Fibroblast of skin of left quadriceps (primary cell): ENCODE results near the gene NLRC3.
"Not testable (repeated sequence)": the region's sequence is repeated elsewhere in the genome, so short reads cannot be mapped to it uniquely, and the experiment has no call there.

Experiments used
- DNase-seq, 2 experiments: peaks; one replicate each; pipeline ENCODE4 v3.0.0-alpha.2; 2013; ENCODE audit warnings: low read depth in 2 of 2

NLRC3 gene

GRCh38 chr16:3577302-3577752 is at the start of gene NLRC3:
NLRC3 (minus strand) TSS chr16:3577403; CDS start chr16:3565036, 12,367 bp downstream.
- no peak for DNase-seq

DNA sequence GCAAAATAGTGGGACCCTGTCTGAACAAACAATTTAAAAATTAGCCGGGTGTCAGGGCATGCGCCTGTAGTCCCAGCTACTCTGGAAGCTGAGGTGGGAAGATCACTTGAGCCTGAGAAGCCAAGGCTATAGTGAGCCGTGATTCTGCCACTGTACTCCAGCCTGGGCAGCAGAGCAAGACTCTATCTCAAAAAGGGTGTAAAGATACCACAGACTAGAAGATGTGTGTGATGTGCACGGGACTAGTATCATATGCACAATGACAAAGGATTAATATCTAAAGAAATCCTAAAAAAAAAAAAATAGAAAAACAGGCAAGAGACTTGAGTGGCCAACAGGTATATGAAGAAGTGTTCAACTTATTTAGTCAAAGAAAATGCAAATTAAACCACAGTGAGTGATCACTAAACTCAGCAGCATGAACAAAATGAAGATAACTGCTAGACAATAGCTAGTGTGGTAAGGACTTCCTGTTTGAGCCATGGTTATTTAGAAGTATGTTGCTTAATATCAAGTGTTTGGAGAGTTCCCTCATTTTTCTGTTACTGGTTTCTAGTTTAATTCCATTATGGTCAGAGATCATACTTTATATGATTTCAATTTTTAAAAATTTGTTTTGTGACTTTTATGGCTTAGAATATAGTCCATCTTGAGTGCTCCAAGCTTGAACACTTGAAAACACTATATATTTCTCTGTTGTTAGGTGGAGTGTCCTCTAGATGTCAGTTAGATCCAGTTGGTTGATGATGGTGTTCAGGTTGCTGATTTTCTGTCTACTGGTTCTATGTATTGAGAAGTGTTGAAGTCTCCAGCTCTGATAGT is 48.9 kb upstream of the NLRC3 start:
- no peak for DNase-seq

DNA sequence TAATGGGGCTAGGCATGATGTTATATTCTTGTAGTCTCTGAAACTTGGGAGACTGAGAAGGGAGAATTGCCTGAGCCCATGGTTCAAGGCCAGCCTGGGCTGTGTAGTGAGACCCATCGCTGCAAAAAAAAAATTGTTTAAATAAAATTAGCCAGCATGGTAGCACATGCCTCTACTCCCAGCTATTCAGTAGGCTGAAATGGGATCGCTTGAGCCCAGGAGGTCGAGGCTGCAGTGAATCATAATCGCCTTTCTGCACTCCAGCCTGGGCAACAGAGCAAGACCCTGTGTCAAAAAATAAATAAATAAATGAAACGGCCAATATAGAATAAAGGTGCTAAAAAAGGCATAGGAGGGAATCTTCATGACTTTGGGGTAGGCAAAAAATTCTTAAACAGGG is 48.1 kb upstream of the NLRC3 start:
- DNase-seq: no peak

- no peak for DNase-seq
Observed at GRCh38 chr16:3623642-3624041, 46.4 kb upstream of the NLRC3 start.

DNA sequence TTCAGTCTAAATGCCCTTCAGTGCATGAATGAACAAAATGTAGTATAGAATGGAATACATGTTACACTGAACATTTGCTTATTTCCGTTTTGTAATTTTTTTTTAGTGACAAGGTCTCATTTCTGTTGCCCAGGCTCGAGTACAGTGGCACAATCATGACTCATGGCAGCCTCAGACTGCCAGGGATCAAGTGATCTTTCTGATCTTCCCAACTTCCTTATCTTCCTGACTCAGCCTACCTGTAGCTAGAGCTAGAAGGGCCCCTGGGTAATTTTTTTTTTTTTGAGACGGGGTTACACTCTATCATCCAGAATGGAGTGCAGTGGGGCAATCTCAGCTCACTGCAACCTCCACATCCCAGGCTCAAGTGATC is 41.6 kb upstream of the NLRC3 start:
- no peak for DNase-seq

DNA sequence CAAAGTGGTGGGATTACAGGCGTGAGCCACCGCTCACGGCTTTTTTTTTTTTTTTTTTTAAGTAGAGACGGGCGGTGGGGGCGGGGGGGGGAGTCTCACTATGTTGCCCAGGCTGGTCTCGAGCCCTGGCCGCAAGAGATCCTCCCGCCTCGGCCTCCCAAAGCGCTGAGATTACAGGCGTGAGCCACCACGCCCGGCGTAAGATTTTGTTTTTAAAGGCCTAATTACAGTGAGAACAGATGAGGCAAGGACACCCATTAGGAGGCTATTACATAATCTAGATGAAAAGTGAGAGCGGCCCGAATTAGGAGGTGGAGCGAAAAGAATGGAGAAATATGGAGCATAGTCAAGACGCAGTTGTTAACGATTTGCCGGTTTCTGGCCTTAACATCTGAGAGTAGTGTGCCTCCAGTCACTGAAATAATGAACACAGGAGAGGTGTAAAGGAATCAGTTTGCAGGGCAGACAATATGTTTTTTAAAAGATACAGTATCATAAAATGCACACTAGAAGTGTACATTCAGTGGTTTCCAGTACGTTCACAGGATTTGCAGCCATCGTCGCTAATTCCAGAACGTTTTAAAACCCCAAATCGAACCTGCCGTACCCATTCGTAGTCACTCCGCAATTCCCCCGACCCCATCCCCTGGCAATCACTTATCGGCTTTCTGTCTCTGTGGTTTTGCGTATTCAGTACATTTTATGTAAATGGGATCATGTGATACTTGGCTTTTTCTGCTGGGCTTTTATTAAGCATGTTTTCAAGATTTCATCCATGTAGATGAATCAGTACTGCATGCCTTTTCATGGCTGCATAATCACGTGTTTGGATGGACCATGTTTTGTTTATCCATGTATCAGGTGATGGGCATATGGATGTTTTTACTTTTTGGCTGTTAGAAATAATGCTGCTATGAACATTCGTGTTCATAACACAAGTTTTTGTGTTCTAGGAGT is 35.6 kb upstream of the NLRC3 start:
- no peak for DNase-seq

- DNase-seq: peak; percentile 79 to 83
Observed at GRCh38 chr16:3611146-3611975, 34.2 kb upstream of the NLRC3 start, which contains the start of gene SLX4. SLX4 (minus strand) TSS chr16:3611606; CDS start chr16:3608964, 2,642 bp downstream.

DNA sequence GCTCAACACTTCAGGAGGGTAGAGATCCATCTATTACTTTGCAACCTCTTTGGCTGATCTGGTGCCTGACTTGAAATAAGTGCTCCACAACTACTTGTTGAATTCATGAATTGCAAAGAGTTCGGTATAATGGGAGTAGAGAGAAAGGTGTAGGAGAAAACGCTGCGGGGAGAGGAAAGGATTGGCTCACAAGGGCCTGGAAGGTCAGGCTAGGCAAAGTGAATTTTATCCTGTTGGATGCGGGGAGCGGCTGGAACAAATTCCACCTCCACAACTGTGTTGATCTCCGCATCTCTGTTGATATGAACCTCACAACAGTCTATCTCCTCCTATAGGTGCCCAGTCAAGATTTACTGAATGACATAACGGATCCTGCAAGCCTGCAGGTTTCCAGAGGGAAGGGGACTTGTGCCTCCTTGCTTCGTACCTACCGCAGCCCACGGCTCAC is 33.5 kb upstream of the NLRC3 start:
- DNase-seq: no peak

- DNase-seq: no peak
Observed at GRCh38 chr16:3609895-3610697, 32.9 kb upstream of the NLRC3 start.

GRCh38 chr16:3608976-3609375 is 31.8 kb upstream of the NLRC3 start:
- DNase-seq: not testable (repeated sequence)

GRCh38 chr16:3608069-3608468 is 30.9 kb upstream of the NLRC3 start:
- no peak for DNase-seq

DNA sequence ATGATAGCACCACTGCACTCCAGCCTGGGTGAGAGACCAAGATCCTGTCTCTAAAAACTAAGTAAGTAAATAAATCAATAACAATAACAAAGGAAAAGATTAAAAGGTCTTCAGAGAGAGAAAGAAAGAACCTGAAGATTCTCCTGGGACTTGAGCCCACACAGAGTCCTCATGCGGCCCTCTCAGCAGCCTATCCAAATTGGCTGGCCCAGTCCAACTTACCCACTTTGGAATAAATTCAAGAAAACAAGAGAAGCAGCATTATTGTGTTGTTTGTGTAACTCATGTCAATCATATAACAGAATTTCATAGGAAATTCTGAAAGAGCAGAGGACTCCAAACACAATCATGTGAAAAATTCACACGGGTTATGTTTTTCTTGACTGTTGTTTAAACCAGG is 30.4 kb upstream of the NLRC3 start:
- DNase-seq: no peak

DNA sequence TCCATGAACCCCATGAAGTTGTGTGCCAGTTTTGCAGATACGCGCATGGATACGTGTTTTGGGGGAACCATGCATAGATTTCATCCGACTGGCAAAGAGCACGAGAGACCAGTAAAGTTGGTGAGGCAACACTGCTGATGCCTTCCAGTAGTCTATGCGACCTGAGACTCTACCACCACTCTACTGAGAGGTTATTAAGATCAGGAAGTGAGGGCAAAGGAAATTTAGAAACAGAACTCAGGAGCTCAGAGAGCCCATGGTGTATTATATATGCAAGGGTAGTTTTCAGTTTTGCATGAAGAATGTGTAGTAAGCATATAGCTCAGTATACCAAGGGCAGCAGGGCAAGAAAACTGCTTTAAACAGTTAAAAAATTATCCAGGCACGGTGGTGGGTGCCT is 30.0 kb upstream of the NLRC3 start:
- no peak for DNase-seq

- no peak for DNase-seq
Observed at GRCh38 chr16:3606441-3606840, 29.2 kb upstream of the NLRC3 start.

DNA sequence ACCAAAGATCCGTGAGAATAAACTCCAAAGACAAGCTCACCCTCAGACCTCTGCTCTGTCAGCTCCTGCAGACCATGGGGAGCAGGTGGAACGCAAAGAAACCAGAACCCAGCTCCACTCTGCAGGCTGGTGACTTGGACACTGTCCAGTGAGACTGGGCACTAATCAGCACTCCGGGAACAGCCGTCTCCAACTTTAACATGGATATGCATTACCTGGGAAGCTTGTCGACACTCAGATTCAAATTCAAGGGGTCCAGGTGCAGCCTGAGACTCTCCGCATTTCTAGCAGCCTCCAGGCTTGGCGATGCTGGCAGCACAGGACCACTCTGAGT is 25.1 kb upstream of the NLRC3 start:
- DNase-seq: no peak

DNA sequence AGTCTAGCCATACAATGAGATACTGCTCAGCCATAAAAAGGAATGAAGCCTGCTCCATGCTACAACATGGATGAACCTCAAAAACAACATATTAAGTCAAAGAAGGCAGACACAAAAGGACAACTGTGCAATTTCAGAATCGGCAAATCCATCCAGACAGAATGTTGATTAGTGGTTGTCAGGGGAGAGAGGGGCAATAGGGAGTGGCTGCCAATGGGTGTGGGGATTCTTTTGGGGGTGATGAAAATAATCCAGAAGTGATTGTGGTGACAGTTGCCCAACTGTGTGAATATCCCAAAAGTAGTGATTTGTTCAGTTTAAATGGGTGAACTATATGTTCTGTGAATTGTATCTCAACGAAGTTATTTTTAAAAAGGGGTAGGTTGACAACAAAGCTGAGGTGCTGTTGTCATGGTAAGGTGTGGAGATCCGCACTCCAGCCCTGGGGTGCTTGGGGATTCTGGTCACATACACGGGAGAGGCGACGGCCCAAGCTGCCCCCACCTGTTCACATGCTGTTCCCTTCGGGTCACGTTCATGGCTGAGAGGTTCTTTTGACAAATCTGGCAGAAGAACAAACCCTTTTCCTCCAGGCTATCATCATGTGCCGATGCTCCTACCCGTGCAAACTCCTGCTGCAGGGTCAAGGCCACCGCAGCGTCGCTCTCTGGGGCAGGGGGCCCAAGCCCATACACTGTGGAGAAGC is 24.6 kb upstream of the NLRC3 start:
- no peak for DNase-seq

DNA sequence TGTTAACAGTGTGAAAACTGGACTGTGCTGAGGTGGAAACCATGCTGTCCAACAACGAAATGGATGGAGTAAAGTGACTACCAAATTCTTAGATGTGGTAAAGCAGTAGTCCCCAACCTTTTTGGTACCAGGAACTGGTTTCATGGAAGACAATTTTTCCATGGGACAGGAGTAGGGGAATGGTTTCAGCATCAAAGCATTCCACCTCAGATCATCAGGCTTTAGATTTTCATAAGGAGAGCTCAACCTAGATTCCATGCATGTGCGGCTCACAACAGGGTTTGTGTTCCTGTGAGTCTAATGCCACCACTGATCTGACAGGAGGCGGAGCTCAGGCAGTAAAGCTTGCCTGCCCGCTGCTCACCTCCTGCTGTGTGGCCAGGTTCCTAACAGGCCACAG is 22.7 kb upstream of the NLRC3 start:
- DNase-seq: no peak

DNA sequence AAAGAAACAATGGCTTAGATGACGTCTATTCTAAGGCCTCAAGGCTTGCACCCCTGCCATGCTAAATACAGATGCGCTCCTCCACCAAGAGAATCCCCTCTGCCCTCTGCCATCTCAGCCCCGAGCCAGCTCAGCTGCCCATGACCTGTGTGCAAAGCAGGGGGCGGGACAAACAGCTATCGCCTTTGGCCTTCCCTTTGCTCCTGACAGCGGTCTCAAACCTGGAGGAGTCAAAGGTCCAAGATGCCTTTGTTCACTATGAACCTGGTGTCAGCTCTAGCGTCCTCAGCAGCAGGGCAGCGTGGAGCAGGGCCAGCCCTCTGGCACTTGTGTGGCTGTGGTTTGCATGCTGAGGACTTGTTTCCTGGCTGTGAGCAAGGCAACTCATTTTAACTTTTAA is 21.9 kb upstream of the NLRC3 start:
- DNase-seq: no peak

- DNase-seq: no peak
Observed at GRCh38 chr16:3598236-3598635, 21.0 kb upstream of the NLRC3 start.

DNA sequence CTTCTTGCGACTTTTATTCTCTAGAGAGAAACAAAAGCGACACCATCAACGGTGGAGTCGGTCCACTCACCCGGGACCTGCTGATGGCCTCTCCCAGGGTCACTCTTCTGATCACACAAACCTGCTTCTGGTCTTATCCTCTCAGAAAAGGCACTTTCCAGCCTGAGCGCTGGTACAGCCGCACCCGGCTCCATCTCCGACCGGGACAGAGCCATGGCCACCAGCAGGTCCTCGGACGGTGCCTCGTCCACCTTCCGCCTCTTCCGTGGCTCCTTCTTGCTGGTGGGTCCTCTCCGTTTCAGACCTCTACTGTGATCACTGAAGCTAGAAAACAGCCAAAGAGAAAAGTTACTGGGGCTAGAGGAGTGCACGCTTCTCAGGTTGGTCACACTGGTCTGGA is 20.5 kb upstream of the NLRC3 start:
- DNase-seq: no peak
